HG03439 (cell line): ENCODE results near the gene EVA1C.
"Not testable (repeated sequence)": the region's sequence is repeated elsewhere in the genome, so short reads cannot be mapped to it uniquely, and the experiment has no call there.

Source experiments
- ATAC-seq: cut with Tn5 transposase; IDR thresholded peaks from one replicate; pipeline ENCODE4 v1.9.1; 2021; ENCODE audit warnings: mild to moderate bottlenecking, moderate library complexity; ENCODE audit not compliant: unreplicated experiment

The EVA1C gene

DNA sequence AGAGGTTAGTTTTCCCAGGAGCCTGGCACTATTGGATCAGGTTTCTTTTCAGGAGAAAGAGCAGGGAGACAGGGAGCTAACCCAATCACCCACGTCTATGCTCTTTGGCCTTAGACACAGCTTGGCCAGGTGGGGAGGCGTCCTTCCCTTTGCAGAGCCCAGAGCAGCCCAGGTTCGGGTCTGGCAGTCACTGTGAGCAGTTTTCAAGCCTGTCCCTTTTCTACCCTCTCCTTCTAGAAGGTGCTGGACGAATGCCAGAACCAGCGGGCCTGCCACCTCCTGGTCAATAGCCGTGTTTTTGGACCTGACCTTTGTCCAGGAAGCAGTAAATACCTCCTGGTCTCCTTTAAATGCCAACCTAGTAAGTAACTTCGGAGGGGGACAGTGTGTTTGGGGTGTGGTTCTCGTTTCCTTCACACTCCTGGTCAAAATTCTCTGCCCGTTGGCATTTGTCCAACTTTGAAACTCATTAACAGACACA lies 44.9 kb downstream of the EVA1C start:
- ATAC-seq: no peak

DNA sequence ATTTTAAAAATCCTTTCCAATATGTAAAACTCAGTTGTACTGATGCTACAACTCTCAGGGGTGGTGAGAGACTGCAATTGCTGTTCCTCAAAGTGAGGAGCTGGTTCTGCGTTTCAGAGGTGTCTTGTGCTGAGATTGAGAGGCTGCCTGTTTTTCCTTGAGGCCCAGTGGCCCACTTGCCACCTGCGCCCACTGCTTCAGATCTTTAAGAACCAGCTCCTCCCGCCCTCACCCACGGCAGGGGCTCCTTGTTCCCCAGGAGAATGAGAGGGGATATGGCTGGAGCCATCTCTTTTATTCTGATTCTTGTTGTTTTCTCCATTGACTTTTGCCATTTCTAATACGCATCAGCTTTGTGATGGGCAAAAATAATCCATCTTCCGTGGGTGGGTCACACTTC lies 45.5 kb downstream of the EVA1C start:
- no peak for ATAC-seq

DNA sequence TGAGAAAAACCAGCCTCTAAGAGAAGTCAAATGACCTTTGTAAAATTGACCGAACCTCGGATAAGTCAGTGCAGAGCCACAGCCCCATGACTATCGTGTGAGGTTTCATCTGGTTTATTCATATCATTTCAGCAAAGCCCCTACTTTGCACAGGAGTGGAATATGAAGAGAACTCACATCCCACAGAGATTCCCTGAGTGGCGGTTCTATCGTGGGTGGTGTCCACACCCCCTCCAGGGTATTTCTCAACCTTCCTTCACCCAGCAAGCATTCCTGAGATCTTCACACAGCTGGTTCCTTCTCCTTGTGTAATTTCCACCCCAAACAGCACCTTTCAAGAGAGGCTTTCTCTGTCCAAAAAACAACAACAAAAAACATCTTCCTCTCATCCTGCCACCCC lies 47.5 kb downstream of the EVA1C start:
- no peak for ATAC-seq

DNA sequence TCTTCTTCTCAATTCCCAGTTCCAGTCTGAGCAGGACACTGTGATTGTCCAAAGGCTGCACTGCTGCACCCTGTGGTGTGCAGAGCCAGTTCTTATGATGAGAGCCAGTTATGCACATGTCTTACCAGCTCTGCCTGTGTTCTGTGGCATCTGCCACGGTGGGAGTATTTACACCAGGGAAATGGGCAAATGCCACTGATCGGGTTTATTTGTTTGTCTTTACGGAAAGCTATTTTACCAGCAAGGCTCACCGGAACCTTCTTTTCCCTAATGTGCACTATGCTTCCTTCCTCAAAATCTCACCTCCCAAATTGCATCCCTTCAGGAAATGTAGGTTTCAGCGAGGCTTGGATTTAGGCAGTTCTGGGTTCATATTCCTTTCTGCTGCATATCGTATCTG lies 49.0 kb downstream of the EVA1C start:
- ATAC-seq: no peak

DNA sequence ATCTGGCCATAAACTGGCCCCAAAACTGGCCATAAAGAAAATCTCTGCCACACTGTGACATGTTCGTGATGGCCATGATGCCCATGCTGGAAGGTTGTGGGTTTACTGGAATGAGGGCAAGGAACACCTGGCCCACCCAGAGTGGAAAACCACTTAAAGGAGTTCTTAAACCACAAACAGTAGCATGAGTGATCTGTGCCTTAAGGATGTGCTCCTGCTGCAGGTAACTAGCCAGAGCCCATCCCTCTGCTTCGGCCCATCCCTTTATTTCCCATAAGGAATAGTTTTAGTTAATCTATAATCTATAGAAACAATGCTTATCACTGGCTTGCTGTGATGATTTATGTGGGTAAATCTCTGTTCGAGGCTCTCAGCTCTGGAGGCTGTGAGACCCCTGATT lies 50.1 kb downstream of the EVA1C start:
- ATAC-seq: not testable (repeated sequence)

DNA sequence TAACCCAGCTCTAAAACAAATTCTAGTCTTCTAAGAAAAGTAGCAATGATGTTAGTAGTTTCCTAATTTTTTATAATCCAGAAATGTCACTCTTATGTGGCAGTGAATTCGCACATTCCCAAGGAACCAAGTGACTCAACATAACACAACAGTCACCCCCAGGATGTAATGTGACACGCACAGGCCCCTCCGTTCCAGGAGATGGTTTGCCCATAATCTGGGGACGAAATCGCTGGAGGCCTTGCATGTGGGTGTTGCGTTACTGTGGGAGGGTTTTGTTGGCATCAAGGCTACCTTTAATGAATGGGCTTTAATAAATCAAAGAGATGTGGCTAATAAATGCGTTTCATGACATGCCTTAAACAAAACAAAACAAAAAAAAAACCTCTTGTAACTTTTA lies 50.9 kb downstream of the EVA1C start:
- ATAC-seq: no peak

DNA sequence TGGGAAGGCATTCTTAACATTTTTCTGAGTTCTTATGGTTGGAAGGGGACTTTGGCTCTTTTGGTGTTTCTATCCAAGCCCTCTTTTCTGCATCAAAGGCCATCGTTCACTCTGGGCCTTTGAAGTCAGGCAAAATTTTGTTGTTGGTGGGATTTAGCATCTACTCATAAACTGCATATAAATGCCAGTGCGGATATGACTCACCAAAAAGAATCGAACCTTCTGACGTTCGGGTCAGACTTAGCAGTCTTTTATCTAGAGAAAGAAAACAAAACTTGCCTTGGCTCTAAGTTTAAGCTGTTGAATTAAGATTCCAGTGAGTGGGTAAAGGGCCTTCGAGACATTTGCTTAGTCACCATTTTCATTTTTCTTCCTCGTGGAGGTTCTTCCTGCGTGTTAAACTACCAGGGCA lies 51.4 kb downstream of the EVA1C start:
- no peak for ATAC-seq

DNA sequence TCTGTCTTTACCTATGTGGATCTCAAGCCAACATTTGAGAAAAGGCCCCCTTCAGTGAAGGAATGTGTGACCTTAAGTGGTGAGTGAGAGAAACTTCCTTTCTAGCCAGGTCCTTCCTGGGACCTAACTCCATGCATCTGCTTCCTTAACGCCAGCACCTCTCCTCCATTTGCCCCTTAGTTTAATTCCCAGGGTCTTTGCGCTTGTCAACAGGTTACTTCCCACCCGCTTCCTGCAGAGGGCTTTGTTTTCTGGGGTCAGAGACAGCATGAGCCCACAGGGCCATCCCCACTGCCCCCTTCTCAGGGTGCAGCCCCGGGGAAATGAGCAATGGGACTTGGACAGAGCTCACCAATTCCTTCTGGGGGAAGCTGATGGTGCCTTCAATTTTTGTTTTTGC lies 54.8 kb downstream of the EVA1C start:
- ATAC-seq: no peak

DNA sequence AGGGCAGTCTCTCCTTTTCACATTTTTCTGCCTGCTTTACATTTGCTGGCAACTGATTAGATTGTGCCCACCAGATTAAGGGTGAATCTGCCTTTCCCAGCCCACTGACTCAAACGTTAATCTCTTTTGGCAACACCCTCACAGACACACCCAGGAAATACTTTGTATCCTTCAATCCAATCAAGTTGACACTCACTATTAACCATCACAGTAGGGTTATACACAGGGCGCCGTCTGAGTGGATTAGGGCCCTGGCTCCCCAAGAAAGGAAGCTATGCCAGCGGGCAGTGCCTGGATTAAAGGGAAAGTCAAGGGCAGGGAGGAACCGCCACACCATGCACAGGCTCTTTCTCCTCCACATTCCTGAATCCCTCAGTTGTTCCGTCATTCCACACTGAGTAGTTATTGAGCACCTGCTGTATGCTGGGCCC lies 56.2 kb downstream of the EVA1C start:
- no peak for ATAC-seq

DNA sequence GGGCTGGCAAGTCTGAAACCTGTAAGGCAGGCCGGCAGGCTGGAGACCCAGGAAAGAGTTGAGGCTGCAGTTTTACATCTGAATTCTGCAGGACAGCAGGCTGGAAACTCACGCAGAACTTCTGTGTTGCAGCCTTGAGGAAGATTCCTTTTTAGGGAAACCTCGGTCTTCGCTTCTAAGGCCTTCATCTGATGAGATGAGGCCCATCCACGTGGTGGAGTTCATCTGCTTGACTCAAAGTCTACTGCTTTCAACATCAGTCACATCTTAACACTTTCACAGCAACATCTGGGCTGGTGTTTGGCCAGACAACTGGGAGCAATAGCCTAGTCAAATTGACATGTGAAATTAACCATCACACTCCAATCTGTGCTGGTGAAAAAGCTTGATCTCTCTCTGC lies 57.1 kb downstream of the EVA1C start:
- no peak for ATAC-seq

DNA sequence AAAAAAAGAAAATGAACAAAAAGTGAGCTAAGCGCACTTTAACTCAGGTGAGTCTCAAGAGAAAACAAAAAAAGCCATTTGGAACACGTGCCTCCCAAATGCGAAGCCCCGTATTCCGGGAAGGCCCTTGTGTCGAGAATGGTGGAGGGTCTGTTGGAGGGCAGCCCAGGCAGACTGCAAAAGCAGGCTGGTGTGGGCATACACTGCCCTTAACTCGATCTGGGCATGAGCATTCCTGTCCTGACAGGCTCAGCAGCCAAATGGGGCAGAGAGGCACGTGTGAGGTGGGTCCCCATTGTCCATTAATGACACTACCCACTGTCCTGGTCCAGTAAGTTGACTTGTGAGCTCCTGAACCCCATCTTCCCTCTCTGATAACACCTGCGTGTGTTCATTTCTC lies 57.7 kb downstream of the EVA1C start:
- ATAC-seq: no peak

DNA sequence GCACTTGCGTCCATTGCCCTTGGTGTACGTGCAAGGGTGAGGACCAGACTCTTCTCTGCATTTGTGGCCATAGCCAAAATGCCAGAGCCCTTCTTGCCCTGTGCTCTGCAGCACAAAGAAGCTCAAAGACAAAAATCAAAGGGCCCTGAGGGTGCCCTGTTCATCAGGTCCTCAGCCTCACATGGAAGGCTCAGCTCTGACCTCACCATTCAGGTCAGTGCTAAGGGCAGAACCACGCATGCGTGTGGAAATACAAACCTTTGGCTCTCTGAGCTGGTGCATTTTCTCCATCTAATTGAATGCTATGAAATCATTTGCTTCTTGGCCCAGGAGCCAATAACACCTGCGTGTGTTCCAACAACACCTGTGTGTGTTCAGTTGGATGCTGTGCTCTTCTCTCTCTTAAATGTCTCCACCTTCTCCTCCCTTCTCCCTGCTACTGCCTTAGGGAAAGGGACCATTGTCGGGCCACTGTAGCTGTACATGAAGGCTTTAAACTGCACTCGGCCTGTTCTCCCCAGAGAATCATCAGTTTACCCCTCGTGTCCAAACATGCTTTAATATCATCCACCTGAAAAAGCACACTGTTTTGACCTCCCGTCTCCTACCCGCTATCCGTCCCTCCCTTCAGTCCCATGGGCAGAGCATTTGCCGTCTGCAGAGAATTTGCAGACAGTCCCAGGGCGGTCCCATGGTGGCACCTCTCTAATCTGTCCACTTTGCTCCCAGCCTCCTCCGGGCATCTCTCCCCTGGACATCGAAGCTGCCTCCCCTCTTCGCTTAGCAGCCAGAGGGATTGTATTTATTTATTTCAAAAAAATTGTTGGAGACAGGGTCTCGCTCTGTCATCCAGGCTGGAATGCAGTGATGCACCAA lies 60.6 kb downstream of the EVA1C start:
- no peak for ATAC-seq

DNA sequence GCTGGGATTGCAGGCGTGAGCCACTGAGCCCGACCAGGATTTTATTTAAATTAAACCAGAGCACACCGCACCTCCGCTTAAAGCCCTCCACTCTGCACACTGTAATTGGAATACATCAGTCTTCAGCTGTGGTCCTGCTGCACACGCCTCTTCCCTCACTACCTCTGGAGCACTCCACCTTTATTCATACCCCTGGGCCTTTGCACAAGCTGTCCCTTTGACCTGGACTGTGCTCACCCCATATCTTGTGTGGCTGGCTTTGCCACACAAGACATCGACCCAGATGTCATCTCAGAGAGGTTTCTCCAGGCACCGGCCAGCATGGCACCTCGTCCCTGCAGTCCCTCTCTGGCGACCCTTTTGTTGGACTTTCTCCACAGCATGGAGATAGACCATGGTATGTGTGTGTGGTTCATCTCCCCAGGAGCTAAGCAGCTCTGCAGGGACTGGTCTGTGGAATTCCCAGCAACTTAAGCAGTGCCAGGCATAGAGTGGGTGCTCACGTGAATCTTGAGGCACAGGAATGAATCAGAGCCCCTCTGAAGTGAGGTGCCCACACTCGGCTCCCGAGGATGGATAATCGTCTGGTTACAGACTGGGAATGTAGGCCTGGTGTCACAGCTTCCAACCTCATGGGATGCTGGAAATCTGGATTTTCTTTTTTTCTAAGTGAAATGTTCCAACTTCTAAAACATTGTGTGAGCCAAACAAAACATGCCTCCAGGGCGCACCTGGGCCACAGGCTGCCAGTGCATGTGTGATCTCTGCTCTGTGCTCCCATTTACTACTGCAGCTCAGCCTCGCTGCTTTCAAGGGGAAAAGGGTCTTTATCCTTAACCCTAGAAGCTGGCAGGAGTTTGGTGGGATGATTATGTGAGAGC lies 61.9 kb downstream of the EVA1C start:
- no peak for ATAC-seq

DNA sequence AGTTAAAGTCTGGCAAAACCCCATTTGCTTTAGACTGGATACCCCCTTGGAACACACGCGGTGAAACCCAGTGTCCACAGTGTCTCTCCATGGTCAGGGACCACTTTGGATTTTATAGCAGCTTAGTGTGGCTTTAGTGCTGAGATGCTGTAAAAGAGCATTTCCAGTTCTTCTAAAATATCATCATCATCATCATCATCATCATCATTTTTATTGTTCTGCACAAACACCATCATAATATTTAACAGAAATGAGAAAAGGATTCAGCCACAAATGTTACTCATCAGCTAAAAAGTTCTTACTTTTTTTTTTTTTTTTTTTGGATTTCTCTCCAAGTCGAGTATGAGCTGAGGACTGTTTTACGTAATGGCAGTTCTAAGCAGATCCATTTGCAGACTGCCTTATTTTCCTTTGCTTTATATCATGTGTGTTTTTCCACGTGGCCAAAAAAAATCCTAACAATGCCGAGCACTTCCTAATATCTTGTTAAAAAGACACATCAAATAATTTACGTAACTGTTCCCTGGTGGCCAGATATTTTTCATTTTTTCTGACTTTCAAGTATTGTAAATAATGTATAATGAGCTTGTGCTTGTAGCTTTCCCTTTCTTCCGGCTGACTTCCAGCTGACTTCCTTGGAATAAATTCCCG lies 62.8 kb downstream of the EVA1C start:
- no peak for ATAC-seq

DNA sequence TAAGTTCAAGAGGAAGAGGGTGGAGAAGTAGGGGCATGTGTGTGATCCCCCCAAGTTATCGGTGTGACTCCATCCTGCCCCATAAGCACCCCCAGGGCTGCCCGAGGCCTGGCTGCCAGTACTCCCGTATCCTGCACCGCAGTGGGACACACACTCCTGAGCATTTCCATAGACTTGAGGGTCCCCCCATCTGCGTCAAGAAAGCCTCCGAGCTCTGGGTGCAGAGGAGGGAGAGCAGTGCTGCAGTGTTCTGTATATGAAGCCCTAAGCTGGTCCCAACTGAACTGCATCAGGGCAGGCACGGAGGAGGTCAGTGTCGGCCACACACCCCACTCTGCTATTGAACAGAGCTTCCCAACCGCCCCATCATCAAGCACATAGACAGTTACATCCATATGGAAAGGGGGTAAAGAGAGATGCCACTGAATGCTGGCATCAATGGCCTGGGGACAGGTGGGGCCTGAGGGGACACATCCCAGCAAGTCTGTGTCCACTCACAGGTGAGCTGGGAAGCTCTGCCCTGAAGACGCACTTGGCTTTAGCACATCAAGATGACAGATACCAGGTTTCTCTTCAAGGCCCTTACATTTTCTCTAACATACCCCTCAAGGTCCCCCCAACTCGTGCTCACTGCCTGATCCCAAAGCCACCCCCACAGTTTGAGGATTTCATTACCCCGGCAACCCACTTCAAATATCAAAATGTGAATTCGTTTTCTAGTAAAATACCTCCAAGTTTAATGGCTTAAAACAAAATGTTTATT lies 64.3 kb downstream of the EVA1C start:
- ATAC-seq: no peak

DNA sequence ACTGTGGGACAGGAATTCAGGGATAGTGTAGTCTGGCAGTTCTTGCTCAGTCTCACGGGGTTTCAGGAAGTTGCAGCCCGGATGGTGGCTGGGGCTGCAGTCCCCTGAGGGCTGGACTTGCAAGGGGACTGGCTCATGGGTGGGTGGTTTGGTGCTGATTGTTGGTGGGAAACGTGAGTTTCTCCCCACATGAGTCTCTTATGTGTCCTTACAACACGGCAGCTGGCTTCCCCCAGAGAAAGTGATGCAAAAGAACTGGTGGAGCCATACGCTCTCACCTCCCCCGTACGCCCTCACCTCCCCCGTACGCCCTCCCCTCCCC lies 64.9 kb downstream of the EVA1C start:
- ATAC-seq: no peak

DNA sequence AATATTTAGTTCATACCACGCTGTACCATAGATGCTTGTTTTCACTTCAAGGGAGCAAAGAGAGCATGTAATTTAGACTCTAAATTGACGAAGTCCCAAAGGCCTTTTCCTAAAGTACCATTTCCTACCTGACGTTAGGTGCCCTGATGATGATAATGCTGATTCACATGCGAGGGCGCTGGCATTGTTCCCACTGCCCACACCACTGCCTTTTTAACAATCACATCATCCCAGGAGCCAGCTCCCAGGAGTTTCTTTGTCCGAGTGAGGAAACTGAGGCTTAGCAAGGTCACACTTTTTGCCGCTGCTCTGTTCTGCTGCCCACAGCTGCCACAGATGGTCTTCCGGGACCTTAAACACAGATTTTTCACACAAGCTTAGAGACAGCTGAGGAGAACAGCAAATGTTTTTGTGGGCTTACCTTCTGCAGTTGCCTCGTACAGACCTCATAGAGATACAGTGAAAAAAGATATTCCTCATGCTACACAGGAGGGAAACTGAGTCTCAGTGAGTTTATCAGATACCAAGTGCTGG lies 69.4 kb downstream of the EVA1C start:
- ATAC-seq: no peak

DNA sequence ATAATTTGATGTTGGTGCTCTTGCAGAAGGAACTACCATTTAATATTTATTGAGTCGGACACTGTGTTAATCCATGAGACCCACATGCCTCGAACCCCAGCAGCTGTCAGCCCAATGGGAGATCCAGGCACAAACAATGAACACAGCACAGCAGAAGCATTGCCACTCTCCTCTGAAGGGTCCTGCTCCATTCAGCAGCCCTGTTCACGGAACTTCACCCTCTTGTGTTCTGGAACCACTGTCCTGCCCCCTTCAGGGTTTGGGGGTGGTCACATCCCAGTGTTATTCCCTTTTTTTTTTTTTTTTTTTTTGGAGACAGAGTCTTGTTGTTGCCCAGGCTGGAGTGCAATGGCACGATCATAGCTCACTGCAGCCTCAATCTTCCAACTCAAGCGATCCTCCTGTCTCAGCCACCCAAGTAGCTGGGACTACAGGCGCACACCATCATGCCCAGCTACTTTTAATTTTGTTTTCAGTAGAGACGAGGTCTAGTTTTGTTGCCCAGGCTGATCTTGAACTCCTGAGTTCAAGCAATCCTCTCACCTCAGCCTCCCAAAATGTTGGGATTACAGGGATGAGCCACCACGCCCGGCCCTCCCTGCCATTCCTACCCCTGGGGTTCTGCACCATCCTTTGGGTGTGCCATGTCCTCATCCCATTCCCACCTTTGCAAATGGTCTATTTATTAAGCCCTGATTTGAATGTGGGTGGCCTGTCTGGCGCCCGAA lies 70.2 kb downstream of the EVA1C start:
- ATAC-seq: no peak

DNA sequence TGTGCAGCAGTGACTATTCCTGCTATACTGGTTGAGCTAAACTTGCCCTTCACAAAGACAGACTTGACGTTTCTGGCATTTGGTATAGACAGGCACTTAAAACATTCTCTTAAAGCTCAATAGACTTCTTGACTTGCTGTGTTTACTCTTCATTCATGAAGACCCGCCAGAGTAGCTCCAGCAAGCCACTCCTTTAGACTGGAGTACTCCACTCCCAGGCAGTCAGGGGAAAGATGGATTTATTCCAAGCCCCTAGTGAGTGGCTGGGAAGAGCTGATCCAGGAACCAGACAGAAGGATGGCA lies 70.7 kb downstream of the EVA1C start:
- no peak for ATAC-seq
